Endothelial cell of umbilical vein (primary cell): ENCODE results near the gene SDF4. TPM values are rescaled to one million over a fixed set of nuclear protein-coding genes. Genes with fewer than 3 reads are reported as not detected.

Experiments used
- BruUV-seq: library from RNA; stranded (reverse); fragments of 400-500 nt; replicated peaks from 2 replicates; lab custom pipeline; 2021; lab: Mats Ljungman, UMichigan
- CTCF ChIA-PET: fragments of 300-600, 350-600 bp; sonication (Branson Sonifier 250); formaldehyde crosslinking; loops from one replicate; lab custom pipeline; 2021; ENCODE audit warnings: antibody characterized with exemption, inconsistent platforms; lab: Charles Lee
- POLR2A ChIA-PET: fragments of 300-600, 350-600 bp; sonication (Branson Sonifier 250); formaldehyde crosslinking; loops from one replicate; lab custom pipeline; 2021; ENCODE audit warnings: antibody characterized with exemption, inconsistent platforms; lab: Charles Lee
- DNase-seq: peaks from one replicate; pipeline ENCODE4 v3.0.0-alpha.2; 2011; ENCODE audit warnings: low read depth, low spot score
- FAIRE-seq: peaks from 2 replicates; lab custom pipeline; 2011; peaks lifted over from hg19 to GRCh38; lab: Jason Lieb, UNC
- H2AFZ ChIP-seq: 2 replicates; pipeline ENCODE4 v1.6.0; 2012; ENCODE audit warnings: low read depth, low read length, control low read depth, inconsistent platforms
- H3K27ac ChIP-seq: 2 replicates; pipeline ENCODE4 v1.5.1; 2011; ENCODE audit warnings: low read depth, mild to moderate bottlenecking, control low read depth, low read length, moderate library complexity; ENCODE audit not compliant: insufficient read depth
- H3K27me3 ChIP-seq, 2 experiments: 2 replicates each; pipeline versions ENCODE4 v1.6.0 to v1.6.1; 2011; ENCODE audit warnings: low read length in 2 of 2, mixed read lengths in 1 of 2; ENCODE audit not compliant: control insufficient read depth in 2 of 2, insufficient read depth in 2 of 2
- H3K36me3 ChIP-seq, 2 experiments: 2 replicates in 1 of 2; 3 replicates in 1 of 2; pipeline ENCODE4 v1.5.1; 2011; ENCODE audit warnings: low read length in 2 of 2, mild to moderate bottlenecking in 1 of 2, moderate library complexity in 1 of 2; ENCODE audit not compliant: control insufficient read depth in 2 of 2, insufficient read depth in 2 of 2; ENCODE audit errors: extremely low read depth in 1 of 2
- H3K4me1 ChIP-seq: 3 replicates; pipeline ENCODE4 v1.5.1; 2011; ENCODE audit warnings: mild to moderate bottlenecking, low read length; ENCODE audit not compliant: control insufficient read depth, insufficient read depth; ENCODE audit errors: extremely low read depth
- H3K4me2 ChIP-seq: 2 replicates; pipeline ENCODE4 v1.6.1; 2011; ENCODE audit warnings: low read length, control low read depth, mixed read lengths; ENCODE audit not compliant: insufficient read depth
- H3K4me3 ChIP-seq, 3 experiments: fragments of 200-600 bp in 1 of 3; sonication (generic), shearing (Covaris generic) in 1 of 3; replicated peaks in 1 of 3; 2 replicates each; pipeline ENCODE4 v1.5.1; 2011 to 2016; ENCODE audit warnings: control low read depth in 3 of 3, low read length in 3 of 3, mild to moderate bottlenecking in 2 of 3, inconsistent platforms in 1 of 3, low read depth in 1 of 3, moderate library complexity in 1 of 3; ENCODE audit not compliant: insufficient read depth in 1 of 3
- H3K79me2 ChIP-seq: 2 replicates; pipeline ENCODE4 v1.6.0; 2012; ENCODE audit warnings: low read length, inconsistent platforms; ENCODE audit not compliant: control insufficient read depth, insufficient read depth
- H3K9ac ChIP-seq: replicated peaks from 2 replicates; pipeline ENCODE3; 2011; ENCODE audit warnings: low read length, control low read depth; ENCODE audit not compliant: insufficient read depth; ENCODE audit errors: extremely low read depth
- H3K9me1 ChIP-seq: replicated peaks from 3 replicates; pipeline ENCODE4 v1.6.0; 2011; ENCODE audit warnings: mild to moderate bottlenecking, low read length; ENCODE audit not compliant: control insufficient read depth, insufficient read depth; ENCODE audit errors: extremely low read depth
- H3K9me3 ChIP-seq: replicated peaks from 2 replicates; pipeline ENCODE4 v1.5.1; 2012; ENCODE audit warnings: low read length, inconsistent platforms; ENCODE audit not compliant: control insufficient read depth, insufficient read depth
- H4K20me1 ChIP-seq: replicated peaks from 2 replicates; pipeline ENCODE3; 2011; ENCODE audit warnings: mild to moderate bottlenecking, low read length; ENCODE audit not compliant: control insufficient read depth, insufficient read depth; ENCODE audit errors: extremely low read depth
- EZH2 ChIP-seq: IDR thresholded peaks from 2 replicates; pipeline ENCODE4 v1.6.1; 2012; ENCODE audit warnings: borderline replicate concordance, low read depth, mild to moderate bottlenecking, moderate library complexity, low read length, inconsistent platforms; ENCODE audit not compliant: severe bottlenecking
- FOS ChIP-seq: IDR thresholded peaks from 2 replicates; pipeline ENCODE4 v1.6.1; 2011; ENCODE audit warnings: mild to moderate bottlenecking, low read length, moderate library complexity, borderline replicate concordance; ENCODE audit not compliant: insufficient read depth
- GATA2 ChIP-seq: IDR thresholded peaks from 2 replicates; pipeline ENCODE4 v1.7.0; 2011; ENCODE audit warnings: low read depth, mild to moderate bottlenecking, moderate library complexity, mixed read lengths, low read length; ENCODE audit not compliant: insufficient read length, insufficient read depth
- JUN ChIP-seq: IDR thresholded peaks from 2 replicates; pipeline ENCODE4 v1.6.1; 2011; ENCODE audit warnings: borderline replicate concordance, low read depth; ENCODE audit not compliant: insufficient read length, insufficient read depth
- MYC ChIP-seq: IDR thresholded peaks from one replicate; pipeline ENCODE4 v1.6.1; 2011; ENCODE audit warnings: mild to moderate bottlenecking, low read depth, low read length
- POLR2A ChIP-seq: IDR thresholded peaks from 2 replicates; pipeline ENCODE4 v1.6.1; 2012; ENCODE audit warnings: low read depth, mild to moderate bottlenecking, control low read depth, low read length
- POLR2AphosphoS5 ChIP-seq: IDR thresholded peaks from 2 replicates; pipeline ENCODE4 v1.6.1; 2012; ENCODE audit warnings: low read depth, mild to moderate bottlenecking, control low read depth, low read length, moderate library complexity; ENCODE audit not compliant: insufficient read depth
- dilution Hi-C: fragments of 300-500 bp; cut with MboI; formaldehyde crosslinking; loops from one replicate; pipeline ENCODE4 v1.15.0; 2019; ENCODE audit warnings: low sequenced_read_pairs; ENCODE audit not compliant: extremely low pct_ligation_motif_present
- intact Hi-C: fragments of 100-400 bp; cut with micrococcal nuclease; formaldehyde crosslinking; loops from one replicate; pipeline ENCODE4 v1.10.0; 2022
- polyA plus RNA-seq, 4 experiments: library from polyadenylated mRNA; depleted of rRNA in 3 of 4; stranded (reverse) in 3 of 4; unstranded in 1 of 4; fragments of >200 nt; gene quantifications; 2 replicates each; pipeline versions ENCODE4 v1.2.1 to v1.2.3, GENCODE V29; 2011 to 2012; ENCODE audit warnings: missing spikeins in 1 of 4
- total RNA-seq: library from RNA; stranded (reverse); gene quantifications from 2 replicates; pipeline ENCODE4 v1.2.3, GENCODE V29; 2021
- TF ChIP-seq, protein P1 (sequence below): IDR thresholded peaks from 2 replicates; pipeline ENCODE4 v1.6.1; 2011; ENCODE audit not compliant: insufficient read depth, insufficient read length
- TF ChIP-seq, protein P2 (sequence below), 2 donors: IDR thresholded peaks; 1 replicate in 1 of 2; 2 replicates in 1 of 2; pipeline ENCODE4 v1.5.1; 2011; ENCODE audit warnings: low read length in 2 of 2, mild to moderate bottlenecking in 2 of 2, moderate library complexity in 2 of 2, control low read depth in 1 of 2, inconsistent platforms in 1 of 2, low read depth in 1 of 2; ENCODE audit not compliant: insufficient read depth in 1 of 2; ENCODE audit errors: extremely low read depth in 1 of 2

The SDF4 gene
- total and polyA plus RNA-seq, 2 donors (not counting 3 experiments of a cell fraction or from before 2014, with no cell fraction given): 175 to 185 TPM

GRCh38 chr1:1187938-1188337 is 43.9 kb downstream of the SDF4 start:
- no peaks in the 10 kb centered on the region for H3K36me3 ChIP-seq
- ChIA-PET POLR2A (no interaction called here), CTCF (interaction anchor here (0.6 to 1.1 kb wide), 2 partner anchors 65 to 104 kb away, joined by 3 to 4 read pairs; no protein-coding TSS in a partner anchor)
- FAIRE-seq: no peak
- no peaks in the 10 kb centered on the region for H3K79me2 ChIP-seq
- H3K27me3 ChIP-seq: peaks cover 0 to 7% of the 10 kb centered on the region in 2 experiments
- BruUV-seq: no TSS peak
- H3K27ac ChIP-seq: no peak overlapping the region
- no peak for DNase-seq
- no peaks in the 10 kb centered on the region for H3K4me1 ChIP-seq
- H3K9me3 ChIP-seq: no peaks in the 10 kb centered on the region
- H3K9ac ChIP-seq: no peak overlapping the region
- H2AFZ ChIP-seq: no peak overlapping the region
- no peak overlapping the region for H3K4me3 ChIP-seq
- no peak for TF ChIP-seq EZH2
- TF ChIP-seq POLR2AphosphoS5: no peak
- TF ChIP-seq, protein P1, sequence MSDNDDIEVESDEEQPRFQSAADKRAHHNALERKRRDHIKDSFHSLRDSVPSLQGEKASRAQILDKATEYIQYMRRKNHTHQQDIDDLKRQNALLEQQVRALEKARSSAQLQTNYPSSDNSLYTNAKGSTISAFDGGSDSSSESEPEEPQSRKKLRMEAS: no peak
- TF ChIP-seq FOS: no peak
- no peak for TF ChIP-seq POLR2A
- TF ChIP-seq MYC: no peak
- no peak for TF ChIP-seq GATA2
- TF ChIP-seq, protein P2, sequence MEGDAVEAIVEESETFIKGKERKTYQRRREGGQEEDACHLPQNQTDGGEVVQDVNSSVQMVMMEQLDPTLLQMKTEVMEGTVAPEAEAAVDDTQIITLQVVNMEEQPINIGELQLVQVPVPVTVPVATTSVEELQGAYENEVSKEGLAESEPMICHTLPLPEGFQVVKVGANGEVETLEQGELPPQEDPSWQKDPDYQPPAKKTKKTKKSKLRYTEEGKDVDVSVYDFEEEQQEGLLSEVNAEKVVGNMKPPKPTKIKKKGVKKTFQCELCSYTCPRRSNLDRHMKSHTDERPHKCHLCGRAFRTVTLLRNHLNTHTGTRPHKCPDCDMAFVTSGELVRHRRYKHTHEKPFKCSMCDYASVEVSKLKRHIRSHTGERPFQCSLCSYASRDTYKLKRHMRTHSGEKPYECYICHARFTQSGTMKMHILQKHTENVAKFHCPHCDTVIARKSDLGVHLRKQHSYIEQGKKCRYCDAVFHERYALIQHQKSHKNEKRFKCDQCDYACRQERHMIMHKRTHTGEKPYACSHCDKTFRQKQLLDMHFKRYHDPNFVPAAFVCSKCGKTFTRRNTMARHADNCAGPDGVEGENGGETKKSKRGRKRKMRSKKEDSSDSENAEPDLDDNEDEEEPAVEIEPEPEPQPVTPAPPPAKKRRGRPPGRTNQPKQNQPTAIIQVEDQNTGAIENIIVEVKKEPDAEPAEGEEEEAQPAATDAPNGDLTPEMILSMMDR (IDR thresholded peaks at IDR 0.05; ENCODE audit: extremely low read depth in 1 of 2, insufficient read depth in 1 of 2, low read depth in 1 of 2, low read length in 2 of 2): no peak
- TF ChIP-seq JUN: no peak
- intact Hi-C loops (no loop called here), dilution Hi-C loops (no loop called here)
- H4K20me1 ChIP-seq: no peaks in the 10 kb centered on the region
- H3K9me1 ChIP-seq: no peaks in the 10 kb centered on the region
- no peak overlapping the region for H3K4me2 ChIP-seq
